Astrocyte (in vitro differentiated cells and primary cell): ENCODE data around the gene FAM228A. TPM values are rescaled to one million over a fixed set of nuclear protein-coding genes. Genes with fewer than 3 reads are reported as not detected.

Experiments
- DNase-seq: peaks from one replicate; pipeline ENCODE4 v3.0.0-alpha.2; 2010; ENCODE audit warnings: low read depth
- FAIRE-seq: peaks from 2 replicates; lab custom pipeline; 2011; peaks lifted over from hg19 to GRCh38; lab: Jason Lieb, UNC
- H2AFZ ChIP-seq: 2 replicates; pipeline ENCODE4 v1.6.0; 2012; ENCODE audit warnings: low read depth, low read length, inconsistent platforms
- H3K27ac ChIP-seq: 2 replicates; pipeline ENCODE4 v1.5.1; 2011; ENCODE audit warnings: low read depth, low read length, inconsistent platforms
- H3K27me3 ChIP-seq: 2 replicates; pipeline ENCODE4 v1.6.0; 2011; ENCODE audit warnings: low read length, inconsistent platforms; ENCODE audit not compliant: insufficient read depth
- H3K36me3 ChIP-seq: 2 replicates; pipeline ENCODE4 v1.5.1; 2011; ENCODE audit warnings: low read length, inconsistent platforms; ENCODE audit not compliant: insufficient read depth
- H3K4me1 ChIP-seq: 2 replicates; pipeline ENCODE4 v1.5.1; 2011; ENCODE audit warnings: low read length, inconsistent platforms; ENCODE audit not compliant: insufficient read depth
- H3K4me2 ChIP-seq: 2 replicates; pipeline ENCODE4 v1.6.0; 2012; ENCODE audit warnings: low read length, inconsistent platforms
- H3K4me3 ChIP-seq: 2 replicates; pipeline ENCODE4 v1.5.1; 2011; ENCODE audit warnings: low read depth, mild to moderate bottlenecking, low read length, inconsistent platforms; ENCODE audit not compliant: insufficient read depth
- H3K79me2 ChIP-seq: 2 replicates; pipeline ENCODE4 v1.6.0; 2012; ENCODE audit warnings: mild to moderate bottlenecking, low read length, inconsistent platforms; ENCODE audit not compliant: insufficient read depth
- H3K9ac ChIP-seq: 2 replicates; pipeline ENCODE4 v1.6.0; 2012; ENCODE audit warnings: mild to moderate bottlenecking, low read length, inconsistent platforms
- H3K9me3 ChIP-seq: 2 replicates; pipeline ENCODE4 v1.5.1; 2012; ENCODE audit warnings: low read depth, mild to moderate bottlenecking, low read length, inconsistent platforms; ENCODE audit not compliant: insufficient read depth
- H4K20me1 ChIP-seq: 2 replicates; pipeline ENCODE4 v1.6.0; 2012; ENCODE audit warnings: low read length, inconsistent platforms; ENCODE audit not compliant: insufficient read depth
- H3K27ac Mint-ChIP-seq: one replicate; pipeline ENCODE4 v1.8.0; 2021; ENCODE audit warnings: mild to moderate bottlenecking, mixed read lengths; ENCODE audit not compliant: unreplicated experiment
- H3K27me3 Mint-ChIP-seq: one replicate; pipeline ENCODE4 v1.8.0; 2021; ENCODE audit warnings: low read depth, mixed read lengths; ENCODE audit not compliant: unreplicated experiment
- H3K36me3 Mint-ChIP-seq: one replicate; pipeline ENCODE4 v1.8.0; 2021; ENCODE audit warnings: low read depth, mixed read lengths; ENCODE audit not compliant: unreplicated experiment
- H3K4me1 Mint-ChIP-seq: one replicate; pipeline ENCODE4 v1.8.0; 2021; ENCODE audit warnings: low read depth, mixed read lengths; ENCODE audit not compliant: unreplicated experiment
- H3K4me3 Mint-ChIP-seq: one replicate; pipeline ENCODE4 v1.8.0; 2021; ENCODE audit warnings: mild to moderate bottlenecking, moderate library complexity, mixed read lengths; ENCODE audit not compliant: unreplicated experiment
- H3K9me3 Mint-ChIP-seq: one replicate; pipeline ENCODE4 v1.8.0; 2021; ENCODE audit warnings: mild to moderate bottlenecking, mixed read lengths; ENCODE audit not compliant: unreplicated experiment
- CTCF ChIP-seq: IDR thresholded peaks from 2 replicates; pipeline ENCODE4 v1.5.1; 2011; ENCODE audit warnings: low read depth, mild to moderate bottlenecking, inconsistent platforms, low read length, moderate library complexity; ENCODE audit not compliant: insufficient read depth
- EZH2 ChIP-seq: IDR thresholded peaks from 2 replicates; pipeline ENCODE4 v1.6.1; 2012; ENCODE audit warnings: mild to moderate bottlenecking, low read length, inconsistent platforms; ENCODE audit not compliant: insufficient read depth
- total RNA-seq: library from RNA; stranded (reverse); gene quantifications from 2 replicates; pipeline ENCODE4 v1.2.1, GENCODE V29; 2021

Gene FAM228A
- total RNA-seq, 1 donor from 2014 or later = not detected

- Mint-ChIP-seq H3K36me3 (peaks cover 1% of the 10 kb centered on the region), H3K27ac (no peak overlapping the region), H3K9me3 (no peaks in the 10 kb centered on the region), H3K4me3 (no peak overlapping the region), H3K4me1 (no peaks in the 10 kb centered on the region), H3K27me3 (no peaks in the 10 kb centered on the region)
- Histone ChIP-seq H3K4me3 (no peak overlapping the region), H3K4me2 (no peak overlapping the region), H3K36me3 (no peaks in the 10 kb centered on the region), H3K79me2 (no peaks in the 10 kb centered on the region), H2AFZ (no peak overlapping the region), H4K20me1 (no peaks in the 10 kb centered on the region), H3K9ac (no peak overlapping the region), H3K27me3 (no peaks in the 10 kb centered on the region), H3K9me3 (no peaks in the 10 kb centered on the region), H3K27ac (no peak overlapping the region), H3K4me1 (no peaks in the 10 kb centered on the region)
- DNase-seq (no peak), FAIRE-seq (no peak)
- TF ChIP-seq EZH2 = no peak
- TF ChIP-seq CTCF = no peak
These were observed 64.7 kb downstream of the FAM228A start for GRCh38 chr2:24239553-24239952.

Other genes starting within 250 kb of the FAM228A start
- 10.7 and 12.2 TPM in 2 replicates for gene ATAD2B, start 247.9 kb upstream of the FAM228A start, total RNA-seq
- 19.9 and 22.2 TPM in 2 replicates for gene UBXN2A, start 234.6 kb upstream of the FAM228A start, total RNA-seq
- 0.10 and 0.34 TPM in 2 replicates for gene MFSD2B, start 165.0 kb upstream of the FAM228A start, total RNA-seq
- gene WDCP, start 127.7 kb upstream of the FAM228A start, total RNA-seq = 10.3 and 17.4 TPM in 2 replicates
- gene FKBP1B, start 125.3 kb upstream of the FAM228A start, total RNA-seq = 16.8 and 19.4 TPM in 2 replicates
- 105 and 106 TPM in 2 replicates for gene SF3B6, start 98.7 kb upstream of the FAM228A start, total RNA-seq
- gene TP53I3, start 90.2 kb upstream of the FAM228A start, total RNA-seq = 83.6 and 93.2 TPM in 2 replicates
- 0.48 and 0.64 TPM in 2 replicates for gene PFN4, start 51.7 kb upstream of the FAM228A start, total RNA-seq
- gene FAM228B, start 51.6 kb upstream of the FAM228A start, total RNA-seq = 9.7 and 10.4 TPM in 2 replicates
- 23.8 TPM in 2 replicates for gene ITSN2, start 185.5 kb downstream of the FAM228A start, total RNA-seq